H1 (cell line): Measurements from ENCODE around the gene RMND5A. TPM values are rescaled to one million over a fixed set of nuclear protein-coding genes. Genes with fewer than 3 reads are reported as not detected.

ENCODE experiments used
- RBBP5 ChIP-seq: IDR thresholded peaks from 2 replicates; pipeline ENCODE4 v1.7.1; 2012; ENCODE audit warnings: low read depth, mild to moderate bottlenecking, inconsistent platforms, low read length, moderate library complexity, borderline replicate concordance
- YY1 ChIP-seq: IDR thresholded peaks from 2 replicates; pipeline ENCODE4 v1.6.1; 2011; ENCODE audit warnings: low read depth, mild to moderate bottlenecking, low read length
- polyA plus RNA-seq, 7 experiments: library from polyadenylated mRNA; depleted of rRNA in 3 of 7; stranded (reverse) in 5 of 7; unstranded in 2 of 7; fragments of >200 nt in 5 of 7; fragments of 200-250 nt in 2 of 7; gene quantifications; 1 replicate in 5 of 7; 2 replicates in 1 of 7; 4 replicates in 1 of 7; pipeline versions ENCODE4 v1.2.1 to v1.2.3, GENCODE V29; 2011 to 2013; ENCODE audit warnings: missing spikeins in 2 of 7, mixed read lengths in 2 of 7
- total RNA-seq: library from RNA; stranded (reverse); fragmentation: NEBNext Ultra II Directional; extraction: Animal tissue kit (Norgen Biotek cat#: 25700); gene quantifications from 2 replicates; pipeline ENCODE4 v1.2.1, GENCODE V29; 2021

The RMND5A gene
- total and polyA plus RNA-seq, 2 of the 8 experiments (the other 6 are each of a cell fraction or from before 2014, with no cell fraction given) = 21.0 to 66.2 TPM

DNA sequence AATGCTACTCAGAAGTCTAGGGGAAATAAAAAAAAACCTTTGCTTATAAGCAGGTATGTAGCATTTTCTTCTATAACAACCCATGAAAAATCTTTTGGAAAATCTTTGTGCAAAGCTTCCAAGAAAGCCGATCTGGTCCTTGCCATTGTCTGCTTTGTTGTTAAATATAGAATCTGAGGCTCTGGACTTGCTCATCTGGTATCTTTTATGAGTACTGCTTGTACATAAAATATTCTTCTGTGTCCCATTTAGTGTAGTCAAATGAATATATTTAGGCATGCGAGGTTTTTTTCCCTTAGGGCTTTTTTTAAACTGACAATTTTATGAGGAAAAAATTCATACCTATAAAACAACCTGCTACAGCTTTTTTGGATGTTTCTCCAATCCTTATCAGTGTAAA lies 45.0 kb upstream of the RMND5A start (continued):
- TF ChIP-seq YY1 = no peak
- no peak for TF ChIP-seq RBBP5
- TF ChIP-seq, all 59 proteins: peak for 0
